GM10248 (cell line): ENCODE data around the gene ZSWIM1.

Experiments
- CTCF ChIA-PET: fragments of 300-600 bp; sonication (Branson Sonifier 250); formaldehyde crosslinking; extraction: SDS; loops from one replicate; lab custom pipeline; 2021; ENCODE audit warnings: antibody characterized with exemption; lab: Yijun Ruan, JAX
- POLR2A ChIA-PET: fragments of 350-650 bp; sonication (Branson Sonifier 250); formaldehyde crosslinking; extraction: SDS; loops from one replicate; lab custom pipeline; 2020; ENCODE audit warnings: antibody characterized with exemption; lab: Yijun Ruan, JAX
- DNase-seq: peaks from one replicate; pipeline ENCODE4 v3.0.0; 2012; ENCODE audit errors: extremely low spot score
- TF ChIP-seq, protein P1 (sequence below): IDR thresholded peaks from 2 replicates; pipeline ENCODE4 v1.5.1; 2012; ENCODE audit warnings: mild to moderate bottlenecking, low read depth; ENCODE audit errors: extremely low read depth, missing control alignments, control extremely low read depth

Gene ZSWIM1

DNA sequence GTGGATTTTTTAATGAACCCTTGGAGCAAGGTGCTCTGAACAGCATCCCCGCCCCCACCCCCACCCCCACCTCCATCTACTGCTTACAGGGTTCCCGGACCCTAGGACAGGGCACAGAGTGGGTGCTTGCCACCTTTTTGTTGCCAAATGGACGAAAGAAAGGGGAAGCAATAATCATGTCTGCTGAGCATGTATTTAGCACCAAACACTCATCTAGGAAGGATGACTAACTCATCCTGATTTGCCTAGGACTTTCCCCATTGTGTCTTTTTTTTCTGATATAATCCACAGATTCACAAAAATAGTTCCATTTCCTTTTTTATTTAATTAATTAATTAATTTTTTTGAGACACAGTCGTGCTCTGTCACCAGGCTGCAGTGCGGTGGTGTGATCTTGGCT, 32.1 kb downstream of the ZSWIM1 start:
- DNase-seq, result no peak
- TF ChIP-seq, protein P1, sequence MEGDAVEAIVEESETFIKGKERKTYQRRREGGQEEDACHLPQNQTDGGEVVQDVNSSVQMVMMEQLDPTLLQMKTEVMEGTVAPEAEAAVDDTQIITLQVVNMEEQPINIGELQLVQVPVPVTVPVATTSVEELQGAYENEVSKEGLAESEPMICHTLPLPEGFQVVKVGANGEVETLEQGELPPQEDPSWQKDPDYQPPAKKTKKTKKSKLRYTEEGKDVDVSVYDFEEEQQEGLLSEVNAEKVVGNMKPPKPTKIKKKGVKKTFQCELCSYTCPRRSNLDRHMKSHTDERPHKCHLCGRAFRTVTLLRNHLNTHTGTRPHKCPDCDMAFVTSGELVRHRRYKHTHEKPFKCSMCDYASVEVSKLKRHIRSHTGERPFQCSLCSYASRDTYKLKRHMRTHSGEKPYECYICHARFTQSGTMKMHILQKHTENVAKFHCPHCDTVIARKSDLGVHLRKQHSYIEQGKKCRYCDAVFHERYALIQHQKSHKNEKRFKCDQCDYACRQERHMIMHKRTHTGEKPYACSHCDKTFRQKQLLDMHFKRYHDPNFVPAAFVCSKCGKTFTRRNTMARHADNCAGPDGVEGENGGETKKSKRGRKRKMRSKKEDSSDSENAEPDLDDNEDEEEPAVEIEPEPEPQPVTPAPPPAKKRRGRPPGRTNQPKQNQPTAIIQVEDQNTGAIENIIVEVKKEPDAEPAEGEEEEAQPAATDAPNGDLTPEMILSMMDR, result no peak
- CTCF ChIA-PET, result no interaction called here
- POLR2A ChIA-PET, result no interaction called here

DNA sequence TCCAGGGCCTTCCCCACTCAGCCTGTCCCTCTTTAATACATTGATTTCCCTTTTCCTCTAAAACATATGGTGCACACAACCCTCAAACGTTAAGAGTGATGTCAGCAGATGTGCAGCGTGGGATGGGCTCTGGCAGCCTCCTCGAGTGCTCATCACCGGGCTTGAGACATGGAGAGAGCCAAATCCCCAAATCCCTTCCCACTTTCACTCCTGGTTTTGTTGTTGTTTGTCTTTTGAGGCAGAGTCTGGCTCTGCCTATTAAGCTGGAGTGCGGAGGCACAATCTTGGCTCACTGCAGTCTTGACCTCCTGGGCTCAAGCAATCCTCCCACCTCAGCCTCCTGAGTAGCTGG, 36.7 kb downstream of the ZSWIM1 start:
- CTCF ChIA-PET, result interaction anchor here (0.7 to 1.3 kb wide), 4 partner anchors 11 to 52 kb away, joined by 3 to 4 read pairs (median 3); no protein-coding TSS in a partner anchor
- POLR2A ChIA-PET, result no interaction called here
- TF ChIP-seq, protein P1, result no peak
- no peak for DNase-seq

DNA sequence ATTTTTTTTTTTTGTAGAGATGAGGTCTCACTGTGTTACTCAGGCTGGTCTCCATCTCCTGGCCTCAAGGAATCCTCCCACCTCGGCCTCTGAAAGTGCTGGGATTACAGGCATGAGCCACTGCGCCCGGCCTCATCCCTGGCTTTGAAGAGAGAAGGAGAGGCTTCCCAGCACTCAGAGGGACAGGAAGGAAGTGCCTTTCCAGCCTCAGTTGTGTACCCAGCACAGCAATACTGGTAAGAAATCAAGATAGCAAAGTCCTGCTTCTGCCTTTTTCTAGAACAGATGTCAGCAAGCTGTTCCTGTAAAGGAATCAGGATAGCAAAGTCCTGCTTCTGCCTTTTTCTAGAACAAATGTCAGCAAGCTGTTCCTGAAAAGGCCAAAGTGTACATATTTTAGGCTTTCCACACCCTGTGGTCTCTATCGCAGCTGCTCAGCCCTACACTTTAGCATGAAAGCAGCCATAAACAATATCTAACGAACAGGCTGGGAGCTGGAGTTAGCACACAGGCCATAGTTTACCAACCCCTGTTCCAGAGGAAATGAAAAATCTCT, 37.2 kb downstream of the ZSWIM1 start:
- POLR2A ChIA-PET, result interaction anchor here (0.5 kb wide), 1 partner anchor 17 kb away, joined by 4 read pairs; no protein-coding TSS in a partner anchor
- DNase-seq, result no peak
- CTCF ChIA-PET, result interaction anchor here (0.9 to 2.3 kb wide), 4 partner anchors 13 to 51 kb away, joined by 3 to 7 read pairs (median 4); no protein-coding TSS in a partner anchor
- TF ChIP-seq, protein P1, result no peak

DNA sequence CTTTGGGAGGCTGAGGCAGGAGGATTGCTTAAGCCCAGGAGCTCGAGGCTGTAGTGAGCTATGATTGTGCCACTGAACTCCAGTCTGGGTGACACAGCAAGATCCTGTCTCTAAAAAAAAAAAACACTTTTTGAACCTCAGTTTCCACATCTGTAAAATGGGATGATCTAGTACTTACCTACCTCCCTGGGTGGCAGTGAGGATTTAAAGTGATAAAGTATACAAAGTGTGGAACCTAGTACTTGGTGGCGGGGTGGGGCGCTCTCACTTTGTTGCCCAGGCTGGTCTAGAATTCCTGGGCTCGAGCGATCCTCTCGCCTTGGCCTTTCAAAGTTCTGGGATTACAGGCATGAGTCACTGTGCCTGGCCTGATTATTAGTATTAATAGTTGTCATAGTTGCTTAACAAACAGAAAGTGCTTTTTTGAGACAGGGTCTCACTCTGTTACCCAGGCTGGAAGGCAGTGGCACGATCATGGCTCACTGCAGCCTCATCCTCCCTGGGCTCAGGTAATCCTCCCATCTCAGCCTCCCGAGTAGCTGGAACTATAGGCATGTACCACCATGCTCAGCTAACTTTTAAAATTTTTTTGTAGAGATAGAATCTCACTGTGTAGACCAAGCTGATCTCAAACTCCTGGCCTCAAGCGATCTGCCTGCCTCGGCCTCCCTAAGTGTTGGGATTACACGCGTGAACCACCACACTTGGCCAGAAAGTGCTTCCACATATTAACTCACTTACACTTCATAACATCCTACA, 37.9 kb downstream of the ZSWIM1 start:
- ChIA-PET POLR2A (interaction anchor here (0.5 to 0.9 kb wide), 2 partner anchors 16 kb away, joined by 4 to 8 read pairs; no protein-coding TSS in a partner anchor), CTCF (interaction anchor here (0.9 to 2.3 kb wide), 6 partner anchors 8 to 22 kb away, joined by 3 to 9 read pairs (median 3); no protein-coding TSS in a partner anchor)
- TF ChIP-seq, protein P1, result no peak
- DNase-seq, result no peak

DNA sequence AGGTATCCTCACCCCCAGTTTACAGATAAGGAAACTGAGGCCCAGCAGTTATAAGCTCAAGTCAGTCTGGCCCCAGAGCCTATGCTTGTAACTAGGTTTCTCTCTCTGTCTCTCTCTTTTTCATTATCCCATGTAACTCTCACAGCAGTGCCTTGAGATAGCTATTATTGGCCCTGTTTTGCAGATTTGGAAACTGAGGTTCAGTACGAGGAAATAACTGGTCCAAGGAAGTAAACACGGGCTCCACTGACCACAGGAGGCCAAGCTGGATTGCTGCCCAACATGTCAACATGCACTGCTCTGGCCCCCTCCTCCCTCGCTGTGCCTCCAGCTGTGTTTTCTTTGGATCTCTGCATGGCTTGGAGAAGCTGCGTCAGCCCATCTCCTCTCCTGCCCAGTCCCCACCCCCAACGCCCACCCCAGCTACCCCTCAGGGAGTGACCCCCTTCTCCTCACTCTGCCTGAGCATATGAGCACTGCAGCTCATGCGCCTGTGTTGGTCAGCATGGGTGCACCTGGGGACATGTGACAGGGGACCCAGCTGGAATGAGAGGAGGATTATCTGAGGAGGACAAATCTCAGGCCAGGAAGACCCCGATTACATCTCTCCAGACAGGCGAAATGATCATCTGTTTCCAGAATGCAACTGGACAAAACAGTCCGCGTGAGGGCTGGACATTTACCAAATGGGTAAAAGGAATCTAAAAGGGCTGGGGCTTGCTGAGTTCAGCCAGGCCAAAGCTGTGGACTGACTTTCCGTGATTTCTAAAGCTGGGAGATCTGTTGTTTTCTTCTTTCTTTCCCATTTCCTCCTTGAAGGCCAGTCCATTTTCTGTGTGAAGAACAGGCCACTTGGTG, 38.7 kb downstream of the ZSWIM1 start:
- TF ChIP-seq, protein P1, result no peak
- no peak for DNase-seq
- POLR2A ChIA-PET, result interaction anchor here (0.6 to 0.9 kb wide), 3 partner anchors 15 to 99 kb away, joined by 3 to 8 read pairs (median 3); no protein-coding TSS in a partner anchor
- CTCF ChIA-PET, result interaction anchor here (0.9 to 2.3 kb wide), 6 partner anchors 9 to 51 kb away, joined by 3 to 9 read pairs (median 3); no protein-coding TSS in a partner anchor
